Upper lobe of right lung (tissue), 1 donor: ENCODE results near the gene PMEPA1. TPM values are rescaled to one million over a fixed set of nuclear protein-coding genes. Genes with fewer than 3 reads are reported as not detected.

Source experiments
- ATAC-seq: fragments of 200-7000 bp; cut with Tn5 transposase; one replicate; pipeline ENCODE4 v1.9.1; 2020; ENCODE audit warnings: mild to moderate bottlenecking, moderate library complexity
- DNase-seq: peaks from one replicate; pipeline ENCODE4 v3.0.0-alpha.2; 2020
- H3K27ac ChIP-seq: fragments of 200-600 bp; one replicate; pipeline ENCODE4 v1.8.0; 2022
- H3K27me3 ChIP-seq: fragments of 200-600 bp; one replicate; pipeline ENCODE4 v1.8.0; 2022; ENCODE audit warnings: mild to moderate bottlenecking
- H3K36me3 ChIP-seq: fragments of 200-600 bp; one replicate; pipeline ENCODE4 v1.8.0; 2022
- H3K4me1 ChIP-seq: fragments of 200-600 bp; one replicate; pipeline ENCODE4 v1.8.0; 2022
- H3K4me3 ChIP-seq: fragments of 200-600 bp; one replicate; pipeline ENCODE4 v1.8.0; 2022; ENCODE audit warnings: mild to moderate bottlenecking
- H3K9me3 ChIP-seq: fragments of 200-600 bp; one replicate; pipeline ENCODE4 v1.8.0; 2022
- intact Hi-C: fragments of 100-400 bp; cut with DNase I; formaldehyde crosslinking; loops from one replicate; pipeline ENCODE4 v1.11.0; 2022
- total RNA-seq: library from RNA; stranded (reverse); fragmentation: NEBNext Ultra II Directional; extraction: Animal tissue kit (Norgen Biotek cat#: 25700); gene quantifications from one replicate; pipeline ENCODE4 v1.2.1, GENCODE V29; 2021
- TF ChIP-seq, protein P1 (sequence below): fragments of 200-600 bp; IDR thresholded peaks from one replicate; pipeline ENCODE4 v1.8.0; 2022; ENCODE audit warnings: antibody characterized with exemption
- donor health status: DM: no; HTN: yes; CAD: no; lungs with severe emphysema.

The PMEPA1 gene
- total RNA-seq, 1 donor from 2014 or later, result 49.1 TPM

GRCh38 chr20:57736738-57737347, 27.0 kb upstream of the PMEPA1 start:
- no peaks in the 10 kb centered on the region for H3K9me3 ChIP-seq
- no peaks in the 10 kb centered on the region for H3K27me3 ChIP-seq
- H3K4me3 ChIP-seq, result no peak overlapping the region
- no peaks in the 10 kb centered on the region for H3K4me1 ChIP-seq
- intact Hi-C loops, result no loop called here
- DNase-seq, result no peak
- no peak for ATAC-seq
- no peaks in the 10 kb centered on the region for H3K36me3 ChIP-seq
- no peak overlapping the region for H3K27ac ChIP-seq
- TF ChIP-seq, protein P1, sequence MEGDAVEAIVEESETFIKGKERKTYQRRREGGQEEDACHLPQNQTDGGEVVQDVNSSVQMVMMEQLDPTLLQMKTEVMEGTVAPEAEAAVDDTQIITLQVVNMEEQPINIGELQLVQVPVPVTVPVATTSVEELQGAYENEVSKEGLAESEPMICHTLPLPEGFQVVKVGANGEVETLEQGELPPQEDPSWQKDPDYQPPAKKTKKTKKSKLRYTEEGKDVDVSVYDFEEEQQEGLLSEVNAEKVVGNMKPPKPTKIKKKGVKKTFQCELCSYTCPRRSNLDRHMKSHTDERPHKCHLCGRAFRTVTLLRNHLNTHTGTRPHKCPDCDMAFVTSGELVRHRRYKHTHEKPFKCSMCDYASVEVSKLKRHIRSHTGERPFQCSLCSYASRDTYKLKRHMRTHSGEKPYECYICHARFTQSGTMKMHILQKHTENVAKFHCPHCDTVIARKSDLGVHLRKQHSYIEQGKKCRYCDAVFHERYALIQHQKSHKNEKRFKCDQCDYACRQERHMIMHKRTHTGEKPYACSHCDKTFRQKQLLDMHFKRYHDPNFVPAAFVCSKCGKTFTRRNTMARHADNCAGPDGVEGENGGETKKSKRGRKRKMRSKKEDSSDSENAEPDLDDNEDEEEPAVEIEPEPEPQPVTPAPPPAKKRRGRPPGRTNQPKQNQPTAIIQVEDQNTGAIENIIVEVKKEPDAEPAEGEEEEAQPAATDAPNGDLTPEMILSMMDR, result no peak

DNA sequence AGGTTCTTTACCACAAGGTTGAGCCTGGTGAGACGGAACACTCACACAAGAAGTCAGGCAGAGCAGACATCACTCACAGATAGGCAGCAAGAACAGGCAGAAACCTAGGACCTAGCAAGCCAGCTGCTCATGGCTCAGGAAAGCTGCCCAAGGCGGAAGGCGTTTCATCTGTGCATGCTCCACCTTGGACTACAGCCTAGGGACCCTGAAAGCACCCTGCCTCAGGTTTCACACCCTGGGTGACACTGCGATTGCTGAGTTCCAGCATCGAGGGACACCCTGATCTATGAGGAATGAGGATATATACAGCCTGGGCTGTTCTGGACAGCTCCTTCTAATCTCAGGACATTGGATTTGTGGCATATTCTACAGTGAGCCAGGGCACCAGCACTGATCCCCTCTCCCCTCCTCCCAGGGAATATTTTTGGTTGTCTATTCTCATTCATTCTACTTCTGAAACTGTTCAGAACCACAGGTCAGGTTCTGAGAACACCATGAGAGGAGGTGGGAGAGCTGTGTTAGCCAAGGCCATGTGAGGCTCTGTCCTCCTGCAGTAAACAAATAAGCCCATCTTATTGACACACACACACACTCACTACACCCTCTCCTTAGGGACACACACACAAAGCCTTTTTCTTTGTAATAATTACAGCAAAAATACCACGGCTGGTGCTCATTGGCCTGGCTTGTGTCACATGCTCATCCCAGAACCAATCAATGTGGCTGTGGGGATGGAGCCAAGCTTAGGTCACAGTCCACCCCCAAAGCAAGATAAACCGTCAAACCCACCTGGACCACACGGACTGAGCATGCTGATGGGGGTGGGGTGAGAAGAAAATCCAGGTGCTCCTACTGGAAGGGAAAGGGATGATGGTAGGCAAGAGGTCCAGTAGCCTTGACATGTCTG, 26.3 kb upstream of the PMEPA1 start:
- intact Hi-C loops, result no loop called here
- no peak for ATAC-seq
- no peaks in the 10 kb centered on the region for H3K27me3 ChIP-seq
- H3K36me3 ChIP-seq, result no peaks in the 10 kb centered on the region
- TF ChIP-seq, protein P1, result no peak
- H3K9me3 ChIP-seq, result no peaks in the 10 kb centered on the region
- DNase-seq, result no peak
- no peak overlapping the region for H3K27ac ChIP-seq
- no peak overlapping the region for H3K4me3 ChIP-seq
- no peaks in the 10 kb centered on the region for H3K4me1 ChIP-seq

GRCh38 chr20:57734754-57735153, 24.9 kb upstream of the PMEPA1 start:
- Histone ChIP-seq H3K4me3 (no peak overlapping the region), H3K9me3 (no peaks in the 10 kb centered on the region), H3K36me3 (no peaks in the 10 kb centered on the region), H3K4me1 (no peaks in the 10 kb centered on the region), H3K27ac (no peak overlapping the region), H3K27me3 (no peaks in the 10 kb centered on the region)
- intact Hi-C loops, result no loop called here
- no peak for ATAC-seq
- DNase-seq, result no peak
- TF ChIP-seq, protein P1, result no peak

DNA sequence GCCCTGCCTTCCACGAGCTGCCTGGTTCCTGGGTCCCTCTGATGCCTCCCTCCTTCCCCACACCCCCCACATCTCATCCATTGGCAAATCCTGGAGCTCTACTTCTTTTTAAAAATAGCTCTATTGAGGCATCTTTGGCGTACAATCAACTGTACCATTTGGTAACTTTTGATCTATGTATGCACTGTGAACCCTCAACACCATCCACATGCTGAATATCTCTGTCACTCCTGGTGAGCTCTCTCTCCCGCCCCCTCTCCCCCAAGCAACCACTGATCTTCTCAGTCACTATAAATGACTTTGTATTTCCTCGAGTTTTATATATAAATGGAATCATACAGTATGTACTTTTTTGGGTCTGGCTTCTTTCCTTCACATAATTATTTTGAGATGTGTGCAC, 22.4 kb upstream of the PMEPA1 start:
- ATAC-seq (no peak), DNase-seq (no peak)
- Histone ChIP-seq H3K27me3 (no peaks in the 10 kb centered on the region), H3K4me1 (no peaks in the 10 kb centered on the region), H3K4me3 (no peak overlapping the region), H3K36me3 (no peaks in the 10 kb centered on the region), H3K9me3 (no peaks in the 10 kb centered on the region), H3K27ac (no peak overlapping the region)
- intact Hi-C loops, result no loop called here
- TF ChIP-seq, protein P1, result no peak

GRCh38 chr20:57728762-57729161, 18.9 kb upstream of the PMEPA1 start:
- intact Hi-C loops, result no loop called here
- no peaks in the 10 kb centered on the region for H3K27me3 ChIP-seq
- no peaks in the 10 kb centered on the region for H3K4me1 ChIP-seq
- no peak for DNase-seq
- no peaks in the 10 kb centered on the region for H3K36me3 ChIP-seq
- H3K9me3 ChIP-seq, result no peaks in the 10 kb centered on the region
- no peak overlapping the region for H3K4me3 ChIP-seq
- no peak overlapping the region for H3K27ac ChIP-seq
- no peak for ATAC-seq
- TF ChIP-seq, protein P1, result no peak
